Caco-2 (cell line): Measurements from ENCODE around the gene OXNAD1. TPM values are rescaled to one million over a fixed set of nuclear protein-coding genes. Genes with fewer than 3 reads are reported as not detected.

Experiments
- BruUV-seq: library from RNA; stranded (reverse); fragments of 400-500 nt; replicated peaks from 2 replicates; lab custom pipeline; 2021; lab: Mats Ljungman, UMichigan
- CTCF ChIA-PET: fragments of 300-600 bp; sonication (Branson Sonifier 250); formaldehyde crosslinking; loops from one replicate; lab custom pipeline; 2022; ENCODE audit warnings: antibody characterized with exemption; lab: Charles Lee
- POLR2A ChIA-PET: fragments of 300-600 bp; sonication (Branson Sonifier 250); formaldehyde crosslinking; loops from one replicate; lab custom pipeline; 2022; ENCODE audit warnings: antibody characterized with exemption; lab: Charles Lee
- DNase-seq, 2 experiments: peaks; one replicate each; pipeline versions ENCODE4 v3.0.0 to v3.0.0-alpha.2; 2020 to 2022
- H3K27me3 ChIP-seq: replicated peaks from 2 replicates; pipeline ENCODE4 v1.6.0; 2011; ENCODE audit warnings: low read length; ENCODE audit not compliant: control insufficient read depth, insufficient read depth
- H3K36me3 ChIP-seq: 2 replicates; pipeline ENCODE4 v1.5.1; 2011; ENCODE audit warnings: low read length; ENCODE audit not compliant: control insufficient read depth, insufficient read depth
- H3K4me1 ChIP-seq: fragments of 250-450 bp; sonication (Bioruptor Pico); 2 replicates; pipeline ENCODE4 v1.5.1; 2020; ENCODE audit warnings: mild to moderate bottlenecking
- H3K4me3 ChIP-seq: 2 replicates; pipeline ENCODE4 v1.5.1; 2011; ENCODE audit warnings: low read depth, mild to moderate bottlenecking, control low read depth, low read length
- H3K9me3 ChIP-seq: fragments of 250-450 bp; sonication (Bioruptor Pico); 2 replicates; pipeline ENCODE4 v1.5.1; 2020; ENCODE audit warnings: mild to moderate bottlenecking, moderate library complexity
- H3K27ac Mint-ChIP-seq: one replicate; pipeline ENCODE4 v1.8.0; 2022; ENCODE audit warnings: mixed read lengths; ENCODE audit not compliant: unreplicated experiment
- H3K27me3 Mint-ChIP-seq: one replicate; pipeline ENCODE4 v1.8.0; 2022; ENCODE audit warnings: mixed read lengths; ENCODE audit not compliant: insufficient read depth, unreplicated experiment
- H3K36me3 Mint-ChIP-seq: one replicate; pipeline ENCODE4 v1.8.0; 2022; ENCODE audit warnings: mild to moderate bottlenecking, mixed read lengths; ENCODE audit not compliant: insufficient read depth, unreplicated experiment
- H3K4me1 Mint-ChIP-seq: one replicate; pipeline ENCODE4 v1.8.0; 2022; ENCODE audit warnings: low read depth, mixed read lengths; ENCODE audit not compliant: unreplicated experiment
- H3K4me3 Mint-ChIP-seq: one replicate; pipeline ENCODE4 v1.8.0; 2022; ENCODE audit warnings: mild to moderate bottlenecking, moderate library complexity, mixed read lengths; ENCODE audit not compliant: unreplicated experiment
- H3K9me3 Mint-ChIP-seq: one replicate; pipeline ENCODE4 v1.8.0; 2022; ENCODE audit warnings: mixed read lengths; ENCODE audit not compliant: unreplicated experiment
- intact Hi-C: fragments of 100-400 bp; cut with micrococcal nuclease; formaldehyde crosslinking; loops from one replicate; pipeline ENCODE4 v1.10.0; 2022; ENCODE audit not compliant: unreplicated experiment
- total RNA-seq: library from RNA; stranded (reverse); gene quantifications from 2 replicates; pipeline ENCODE4 v1.2.3, GENCODE V29; 2022
- TF ChIP-seq, protein P1 (sequence below), 2 experiments: fragments of 200-600 bp in 1 of 2; IDR thresholded peaks; 1 replicate in 1 of 2; 2 replicates in 1 of 2; pipeline versions ENCODE4 v1.5.1 to v1.8.0; 2011 to 2022; ENCODE audit warnings: antibody characterized with exemption in 1 of 2, control low read depth in 1 of 2, inconsistent platforms in 1 of 2, low read depth in 1 of 2, low read length in 1 of 2, mild to moderate bottlenecking in 1 of 2, moderate library complexity in 1 of 2; ENCODE audit not compliant: insufficient read depth in 1 of 2, severe bottlenecking in 1 of 2, unreplicated experiment in 1 of 2

OXNAD1 gene
- total RNA-seq, 1 experiment from 2014 or later: 20.0 TPM

DNA sequence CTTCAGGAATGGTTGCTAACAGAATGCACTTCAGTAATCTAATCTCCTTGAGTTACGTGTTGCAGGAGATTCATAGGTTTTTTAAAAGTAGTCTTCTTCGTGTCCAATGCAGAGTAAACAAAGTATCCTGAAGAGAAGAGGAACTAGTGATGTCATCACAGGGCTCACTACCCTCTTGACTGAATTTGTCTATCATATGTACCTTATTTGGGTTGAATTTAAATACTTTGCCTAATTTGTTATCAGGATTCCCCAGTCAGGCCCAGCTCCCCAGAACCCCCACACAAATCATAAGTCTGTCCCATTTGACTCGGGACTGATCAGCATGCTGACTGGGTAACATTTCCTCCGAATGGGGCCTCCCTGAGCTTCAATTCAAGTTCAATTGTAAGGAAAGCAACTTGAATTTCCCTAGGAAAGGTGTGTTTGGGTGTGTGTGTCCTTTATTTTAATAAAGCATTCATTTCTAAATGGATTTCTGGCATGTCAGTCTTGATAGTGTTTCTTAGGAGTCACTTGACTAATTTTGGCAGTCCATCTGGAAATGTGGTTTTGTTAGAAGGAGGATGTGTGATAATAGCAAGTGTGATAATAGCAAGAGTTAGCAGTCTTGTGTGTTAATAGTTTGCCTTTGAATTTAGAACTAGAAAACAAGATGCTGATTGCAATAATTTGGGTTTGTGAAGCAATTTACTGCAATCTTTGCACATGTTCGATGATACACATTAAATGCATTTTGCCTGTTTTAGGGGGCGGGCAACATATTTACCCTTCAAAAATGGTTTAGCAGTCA lies 21.9 kb downstream of the OXNAD1 start:
- Histone ChIP-seq H3K27me3 (no peaks in the 10 kb centered on the region), H3K36me3 (no peaks in the 10 kb centered on the region; the same call in 1 of the 2 replicates), H3K4me3 (no peak overlapping the region), H3K4me1 (peaks cover 6% of the 10 kb centered on the region; the same call in 1 of the 2 replicates), H3K9me3 (no peaks in the 10 kb centered on the region)
- no peak for DNase-seq
- no TSS peak for BruUV-seq
- Mint-ChIP-seq H3K4me3 (no peak overlapping the region), H3K9me3 (no peaks in the 10 kb centered on the region), H3K27ac (no peak overlapping the region), H3K36me3 (peaks cover 30% of the 10 kb centered on the region), H3K27me3 (no peaks in the 10 kb centered on the region), H3K4me1 (peaks cover 10% of the 10 kb centered on the region)
- intact Hi-C loops: no loop called here
- ChIA-PET POLR2A (no interaction called here), CTCF (no interaction called here)
- TF ChIP-seq, protein P1, sequence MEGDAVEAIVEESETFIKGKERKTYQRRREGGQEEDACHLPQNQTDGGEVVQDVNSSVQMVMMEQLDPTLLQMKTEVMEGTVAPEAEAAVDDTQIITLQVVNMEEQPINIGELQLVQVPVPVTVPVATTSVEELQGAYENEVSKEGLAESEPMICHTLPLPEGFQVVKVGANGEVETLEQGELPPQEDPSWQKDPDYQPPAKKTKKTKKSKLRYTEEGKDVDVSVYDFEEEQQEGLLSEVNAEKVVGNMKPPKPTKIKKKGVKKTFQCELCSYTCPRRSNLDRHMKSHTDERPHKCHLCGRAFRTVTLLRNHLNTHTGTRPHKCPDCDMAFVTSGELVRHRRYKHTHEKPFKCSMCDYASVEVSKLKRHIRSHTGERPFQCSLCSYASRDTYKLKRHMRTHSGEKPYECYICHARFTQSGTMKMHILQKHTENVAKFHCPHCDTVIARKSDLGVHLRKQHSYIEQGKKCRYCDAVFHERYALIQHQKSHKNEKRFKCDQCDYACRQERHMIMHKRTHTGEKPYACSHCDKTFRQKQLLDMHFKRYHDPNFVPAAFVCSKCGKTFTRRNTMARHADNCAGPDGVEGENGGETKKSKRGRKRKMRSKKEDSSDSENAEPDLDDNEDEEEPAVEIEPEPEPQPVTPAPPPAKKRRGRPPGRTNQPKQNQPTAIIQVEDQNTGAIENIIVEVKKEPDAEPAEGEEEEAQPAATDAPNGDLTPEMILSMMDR (IDR thresholded peaks at IDR 0.05; ENCODE audit: insufficient read depth in 1 of 2, low read depth in 1 of 2, low read length in 1 of 2, severe bottlenecking in 1 of 2, unreplicated experiment in 1 of 2): no peak

DNA sequence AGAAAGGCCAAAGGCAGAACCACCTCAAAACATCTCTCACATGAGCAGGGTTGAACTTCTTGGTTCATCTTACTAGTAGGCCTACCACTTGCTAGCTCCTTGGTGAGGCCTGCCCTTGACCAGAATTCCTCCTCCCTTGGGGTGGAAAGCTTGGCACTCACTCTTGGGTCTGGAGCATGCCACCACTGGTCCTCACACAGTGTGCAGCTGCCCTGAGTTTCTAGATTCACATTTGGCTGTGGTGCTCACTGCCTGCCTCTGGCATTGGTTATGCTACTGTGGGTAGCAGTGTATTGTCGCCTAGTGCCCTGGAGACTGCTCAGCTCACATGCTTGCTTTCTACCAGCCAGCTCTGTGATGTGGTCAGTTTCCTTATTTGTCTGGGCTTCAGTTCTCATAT lies 23.7 kb downstream of the OXNAD1 start:
- no peaks in the 10 kb centered on the region; the same call in 1 of the 2 replicates for H3K36me3 ChIP-seq
- CTCF ChIA-PET: interaction anchor here (0.7 to 1.4 kb wide), 5 partner anchors 24 to 253 kb away, joined by 3 to 4 read pairs (median 3); partner anchors contain the start of genes DPH3 and OXNAD1
- intact Hi-C loops: no loop called here
- no peak for DNase-seq
- no peaks in the 10 kb centered on the region for H3K27me3 ChIP-seq
- no peak overlapping the region for H3K4me3 Mint-ChIP-seq
- H3K27me3 Mint-ChIP-seq: no peaks in the 10 kb centered on the region
- peaks cover 10% of the 10 kb centered on the region for H3K4me1 Mint-ChIP-seq
- no peak overlapping the region for H3K4me3 ChIP-seq
- BruUV-seq: no TSS peak
- peaks cover 22% of the 10 kb centered on the region for H3K36me3 Mint-ChIP-seq
- H3K9me3 Mint-ChIP-seq: no peaks in the 10 kb centered on the region
- H3K27ac Mint-ChIP-seq: no peak overlapping the region
- TF ChIP-seq, protein P1 (IDR thresholded peaks at IDR 0.05; ENCODE audit: insufficient read depth in 1 of 2, low read depth in 1 of 2, low read length in 1 of 2, severe bottlenecking in 1 of 2, unreplicated experiment in 1 of 2): no peak
- no peaks in the 10 kb centered on the region for H3K9me3 ChIP-seq
- H3K4me1 ChIP-seq: peaks cover 6% of the 10 kb centered on the region; the same call in 1 of the 2 replicates
- POLR2A ChIA-PET: no interaction called here

DNA sequence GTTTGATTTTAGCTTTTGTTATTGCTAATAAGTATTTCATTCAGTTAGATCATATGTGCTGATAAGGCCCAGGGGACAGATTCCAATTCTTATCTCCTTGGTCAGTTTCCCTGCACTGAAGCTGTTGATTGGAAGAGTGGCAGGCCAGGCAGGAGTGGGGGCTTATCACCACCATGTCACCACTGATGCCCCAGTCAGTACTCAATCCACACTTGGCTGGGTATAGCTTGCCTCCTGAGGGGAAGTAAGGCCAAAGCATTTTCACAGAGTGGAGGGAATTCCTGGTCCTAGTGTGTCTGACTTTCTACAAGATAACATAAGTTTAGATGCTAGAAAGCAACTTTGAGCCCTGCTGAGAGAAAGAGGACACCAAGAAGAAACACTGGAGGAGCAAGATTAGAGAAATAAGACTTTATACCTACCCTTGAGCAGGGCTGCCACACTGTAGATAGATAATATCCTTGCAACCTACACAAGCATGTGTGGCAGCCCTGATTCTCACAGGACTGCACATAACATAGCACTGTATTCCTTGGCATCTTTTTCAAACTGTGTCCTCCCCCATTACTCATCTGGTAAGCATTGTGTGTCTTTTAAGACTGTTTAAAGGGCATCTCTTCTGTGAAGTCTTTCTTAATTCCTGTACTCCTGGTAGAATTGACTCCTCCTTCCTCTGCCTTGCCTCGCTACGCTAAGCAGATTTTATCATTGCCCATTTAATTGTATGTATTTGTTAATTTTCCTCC lies 24.3 kb downstream of the OXNAD1 start:
- peaks cover 6% of the 10 kb centered on the region; the same call in 1 of the 2 replicates for H3K4me1 ChIP-seq
- Mint-ChIP-seq H3K4me3 (no peak overlapping the region), H3K27ac (no peak overlapping the region), H3K36me3 (peaks cover 22% of the 10 kb centered on the region), H3K27me3 (no peaks in the 10 kb centered on the region), H3K4me1 (peaks cover 10% of the 10 kb centered on the region), H3K9me3 (no peaks in the 10 kb centered on the region)
- ChIA-PET CTCF (interaction anchor here (0.7 to 1.5 kb wide), 5 partner anchors 24 to 252 kb away, joined by 3 to 17 read pairs (median 4); partner anchors contain the start of genes DPH3 and OXNAD1), POLR2A (no interaction called here)
- TF ChIP-seq, protein P1 (IDR thresholded peaks at IDR 0.05; ENCODE audit: insufficient read depth in 1 of 2, low read depth in 1 of 2, low read length in 1 of 2, severe bottlenecking in 1 of 2, unreplicated experiment in 1 of 2): no peak
- no peaks in the 10 kb centered on the region; the same call in 1 of the 2 replicates for H3K36me3 ChIP-seq
- H3K9me3 ChIP-seq: no peaks in the 10 kb centered on the region
- no peaks in the 10 kb centered on the region for H3K27me3 ChIP-seq
- intact Hi-C loops: no loop called here
- no TSS peak for BruUV-seq
- no peak overlapping the region for H3K4me3 ChIP-seq
- DNase-seq: no peak
